HCT116 (cell line): ENCODE measurements around the gene TMEM232. TPM values are rescaled to one million over a fixed set of nuclear protein-coding genes. Genes with fewer than 3 reads are reported as not detected.

Experiments used
- ATAC-seq: fragments of 200-7000 bp; cut with Tn5 transposase; 2 replicates; pipeline ENCODE4 v1.9.1; 2020; ENCODE audit warnings: mild to moderate bottlenecking, moderate library complexity
- BruUV-seq: library from RNA; stranded (reverse); fragments of 400-500 nt; replicated peaks from 2 replicates; lab custom pipeline; 2021; lab: Mats Ljungman, UMichigan
- CTCF ChIA-PET: fragments of 300-600 bp; sonication (Branson Sonifier 250); formaldehyde crosslinking; loops from one replicate; lab custom pipeline; 2021; ENCODE audit warnings: antibody characterized with exemption; lab: Charles Lee
- POLR2A ChIA-PET: fragments of 300-600, 350-600 bp; sonication (Branson Sonifier 250); formaldehyde crosslinking; loops from one replicate; lab custom pipeline; 2021; ENCODE audit warnings: antibody characterized with exemption; lab: Charles Lee
- RAD21 ChIA-PET, 2 experiments: fragments of 300-600 bp; sonication (Branson Sonifier 250); formaldehyde crosslinking; loops; one replicate each; lab custom pipeline; 2023; ENCODE audit warnings: low total read pairs in 2 of 2; ENCODE audit not compliant: uncharacterized antibody in 2 of 2, unreplicated experiment in 2 of 2, low non-redundant PET in 1 of 2; lab: Charles Lee
- DNase-seq: peaks from one replicate; pipeline ENCODE4 v3.0.0-alpha.2; 2010; ENCODE audit warnings: low read depth, low spot score
- H2AFZ ChIP-seq: fragments of 200-600 bp; shearing (Covaris generic), sonication (generic); 2 replicates; pipeline ENCODE4 v1.6.1; 2017; ENCODE audit warnings: low read depth, mixed run types, mixed read lengths, antibody characterized with exemption, low read length; ENCODE audit not compliant: poor library complexity, severe bottlenecking
- H3K27ac ChIP-seq: 2 replicates; pipeline ENCODE4 v1.5.1; 2012; ENCODE audit warnings: low read depth, low read length
- H3K27me3 ChIP-seq: fragments of 200-600 bp; sonication (generic); 2 replicates; pipeline ENCODE4 v1.6.1; 2016; ENCODE audit warnings: mixed run types, low read length, mixed read lengths; ENCODE audit not compliant: insufficient read depth
- H3K36me3 ChIP-seq, 2 experiments: fragments of 200-500 bp in 1 of 2; fragments of 200-600 bp in 1 of 2; sonication (Bioruptor generic) in 1 of 2; sonication (generic) in 1 of 2; 2 replicates each; pipeline versions ENCODE4 v1.5.1 to v1.6.1; 2014 to 2016; ENCODE audit warnings: low read length in 2 of 2, inconsistent platforms in 1 of 2, mixed read lengths in 1 of 2, mixed run types in 1 of 2; ENCODE audit not compliant: insufficient read depth in 2 of 2, control insufficient read depth in 1 of 2
- H3K4me1 ChIP-seq, 2 experiments: fragments of 200-600 bp in 1 of 2; sonication (generic) in 1 of 2; 2 replicates each; pipeline versions ENCODE4 v1.5.1 to v1.6.1; 2012 to 2017; ENCODE audit warnings: low read length in 2 of 2, inconsistent platforms in 1 of 2, mild to moderate bottlenecking in 1 of 2, mixed read lengths in 1 of 2, mixed run types in 1 of 2, moderate library complexity in 1 of 2; ENCODE audit not compliant: insufficient read depth in 2 of 2, control insufficient read depth in 1 of 2
- H3K4me2 ChIP-seq: fragments of 200-600 bp; sonication (generic); 2 replicates; pipeline ENCODE4 v1.6.1; 2017; ENCODE audit warnings: mixed run types, low read length, mixed read lengths
- H3K4me3 ChIP-seq, 2 experiments: fragments of 200-600 bp in 1 of 2; sonication (generic) in 1 of 2; replicated peaks in 1 of 2; 2 replicates each; pipeline ENCODE4 v1.5.1; 2011 to 2016; ENCODE audit warnings: low read length in 2 of 2, control low read depth in 1 of 2, low read depth in 1 of 2, mild to moderate bottlenecking in 1 of 2, mixed read lengths in 1 of 2, mixed run types in 1 of 2
- H3K79me2 ChIP-seq: fragments of 200-600 bp; sonication (generic); 2 replicates; pipeline ENCODE4 v1.6.1; 2017; ENCODE audit warnings: mild to moderate bottlenecking, mixed run types, low read length, moderate library complexity, mixed read lengths; ENCODE audit not compliant: insufficient read depth
- H3K9ac ChIP-seq: fragments of 200-600 bp; sonication (generic); 2 replicates; pipeline ENCODE4 v1.6.1; 2016; ENCODE audit warnings: low read length, mixed read lengths
- H3K9me2 ChIP-seq: fragments of 200-600 bp; sonication (generic), shearing (Covaris generic); 2 replicates; pipeline ENCODE4 v1.6.1; 2017; ENCODE audit warnings: mixed run types, mild to moderate bottlenecking, moderate library complexity; ENCODE audit not compliant: insufficient read depth
- H3K9me3 ChIP-seq, 2 experiments: fragments of 200-500 bp in 1 of 2; fragments of 200-600 bp in 1 of 2; sonication (Bioruptor generic) in 1 of 2; sonication (generic) in 1 of 2; 2 replicates each; pipeline ENCODE4 v1.6.1; 2014 to 2017; ENCODE audit warnings: low read length in 2 of 2, mixed read lengths in 2 of 2, inconsistent platforms in 1 of 2, low read depth in 1 of 2, mild to moderate bottlenecking in 1 of 2, mixed run types in 1 of 2, moderate library complexity in 1 of 2; ENCODE audit not compliant: control insufficient read depth in 1 of 2, insufficient read depth in 1 of 2
- H4K20me1 ChIP-seq: fragments of 200-600 bp; sonication (generic), shearing (Covaris generic); 2 replicates; pipeline ENCODE4 v1.6.1; 2017; ENCODE audit warnings: mixed run types, mild to moderate bottlenecking, moderate library complexity; ENCODE audit not compliant: insufficient read depth
- CEBPB ChIP-seq: IDR thresholded peaks from 2 replicates; pipeline ENCODE4 v1.6.1; 2012; ENCODE audit warnings: low read depth
- EGR1 ChIP-seq: IDR thresholded peaks from 2 replicates; pipeline ENCODE4 v1.6.1; 2012; ENCODE audit warnings: low read depth
- ELF1 ChIP-seq: IDR thresholded peaks from 2 replicates; pipeline ENCODE4 v1.6.1; 2012; ENCODE audit warnings: low read depth, borderline replicate concordance
- EZH2 ChIP-seq: fragments of 200-600 bp; sonication (generic); IDR thresholded peaks from 2 replicates; pipeline ENCODE4 v1.6.1; 2017; ENCODE audit warnings: antibody characterized with exemption, mixed run types
- FOSL1 ChIP-seq: IDR thresholded peaks from 2 replicates; pipeline ENCODE4 v1.6.1; 2012; ENCODE audit warnings: low read depth
- JUND ChIP-seq: IDR thresholded peaks from 2 replicates; pipeline ENCODE4 v1.6.1; 2012
- POLR2A ChIP-seq: IDR thresholded peaks from 2 replicates; pipeline ENCODE4 v1.7.0; 2011; ENCODE audit warnings: borderline replicate concordance; ENCODE audit not compliant: insufficient read depth, insufficient read length; ENCODE audit errors: extremely low read depth
- POLR2AphosphoS5 ChIP-seq: IDR thresholded peaks from 2 replicates; pipeline ENCODE4 v1.6.1; 2011; ENCODE audit warnings: mild to moderate bottlenecking, low read depth, low read length, moderate library complexity
- RAD21 ChIP-seq: IDR thresholded peaks from 2 replicates; pipeline ENCODE4 v1.6.1; 2012; ENCODE audit warnings: low read depth, mild to moderate bottlenecking
- SIN3A ChIP-seq: IDR thresholded peaks from 2 replicates; pipeline ENCODE4 v1.6.1; 2012; ENCODE audit warnings: low read depth
- SP1 ChIP-seq: IDR thresholded peaks from 2 replicates; pipeline ENCODE4 v1.6.1; 2012; ENCODE audit warnings: low read depth
- SRF ChIP-seq: IDR thresholded peaks from 2 replicates; pipeline ENCODE4 v1.6.1; 2012; ENCODE audit warnings: low read depth
- ZFX ChIP-seq: fragments of 450-650 bp; IDR thresholded peaks from 2 replicates; pipeline ENCODE4 v1.6.1; 2017
- ZNF274 ChIP-seq: fragments of 200-500 bp; sonication (Bioruptor generic); IDR thresholded peaks from 2 replicates; pipeline ENCODE4 v1.6.1; 2014; ENCODE audit warnings: mild to moderate bottlenecking, low read depth, low read length, inconsistent platforms
- intact Hi-C: fragments of 100-400 bp; cut with micrococcal nuclease; formaldehyde crosslinking; loops from 2 replicates; pipeline ENCODE4 v1.10.0; 2022
- total RNA-seq: library from RNA; stranded (reverse); gene quantifications from one replicate; pipeline ENCODE4 v1.2.1, GENCODE V29; 2021; ENCODE audit not compliant: unreplicated experiment
- TF ChIP-seq, protein P1 (sequence below): IDR thresholded peaks from 2 replicates; pipeline ENCODE4 v1.6.1; 2012; ENCODE audit warnings: low read depth
- TF ChIP-seq, protein P2 (sequence below): IDR thresholded peaks from 2 replicates; pipeline ENCODE4 v1.6.1; 2012
- TF ChIP-seq, protein P3 (sequence below): IDR thresholded peaks from 2 replicates; pipeline ENCODE4 v1.6.1; 2011; ENCODE audit warnings: mild to moderate bottlenecking, low read length, moderate library complexity; ENCODE audit not compliant: insufficient replicate concordance; ENCODE audit errors: extremely low read depth
- TF ChIP-seq, protein P4 (sequence below): IDR thresholded peaks from 2 replicates; pipeline ENCODE4 v1.6.1; 2012

Gene TMEM232
- total RNA-seq, 1 experiment from 2014 or later = 1.2 TPM

DNA sequence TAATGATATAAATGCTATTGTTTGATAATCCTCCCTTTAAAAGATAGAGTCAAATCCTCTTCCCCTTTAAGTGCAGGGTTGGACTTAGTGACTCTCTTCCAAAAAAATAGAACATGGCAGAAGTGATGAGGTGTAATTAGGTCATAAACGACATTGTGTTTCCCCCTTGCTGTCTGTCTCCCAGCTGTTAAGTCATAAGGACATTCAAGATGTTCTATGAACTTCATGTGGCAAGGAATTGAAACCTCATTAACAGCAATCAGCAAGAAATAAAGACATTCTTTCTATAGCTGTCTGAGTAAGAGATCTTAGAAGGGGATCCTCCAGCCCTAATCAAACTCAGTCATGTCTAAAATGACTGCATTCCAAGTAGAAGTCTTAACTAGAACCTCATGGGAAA is 9.1 kb upstream of the TMEM232 start:
- Histone ChIP-seq H3K9me3 (no peaks in the 10 kb centered on the region), H3K4me1 (peaks cover 5 to 10% of the 10 kb centered on the region in 2 experiments; a peak in 2 of 4 replicates), H3K9ac (no peak overlapping the region), H4K20me1 (no peaks in the 10 kb centered on the region), H3K79me2 (peaks cover 11% of the 10 kb centered on the region), H2AFZ (no peak overlapping the region), H3K27me3 (no peaks in the 10 kb centered on the region), H3K9me2 (no peaks in the 10 kb centered on the region), H3K4me3 (no peak overlapping the region), H3K27ac (no peak overlapping the region), H3K4me2 (no peak overlapping the region), H3K36me3 (no peaks in the 10 kb centered on the region)
- ATAC-seq (no peak), DNase-seq (no peak)
- BruUV-seq = no TSS peak
- no peak for TF ChIP-seq ZFX
- no peak for TF ChIP-seq JUND
- TF ChIP-seq RAD21 = no peak
- TF ChIP-seq, protein P1, sequence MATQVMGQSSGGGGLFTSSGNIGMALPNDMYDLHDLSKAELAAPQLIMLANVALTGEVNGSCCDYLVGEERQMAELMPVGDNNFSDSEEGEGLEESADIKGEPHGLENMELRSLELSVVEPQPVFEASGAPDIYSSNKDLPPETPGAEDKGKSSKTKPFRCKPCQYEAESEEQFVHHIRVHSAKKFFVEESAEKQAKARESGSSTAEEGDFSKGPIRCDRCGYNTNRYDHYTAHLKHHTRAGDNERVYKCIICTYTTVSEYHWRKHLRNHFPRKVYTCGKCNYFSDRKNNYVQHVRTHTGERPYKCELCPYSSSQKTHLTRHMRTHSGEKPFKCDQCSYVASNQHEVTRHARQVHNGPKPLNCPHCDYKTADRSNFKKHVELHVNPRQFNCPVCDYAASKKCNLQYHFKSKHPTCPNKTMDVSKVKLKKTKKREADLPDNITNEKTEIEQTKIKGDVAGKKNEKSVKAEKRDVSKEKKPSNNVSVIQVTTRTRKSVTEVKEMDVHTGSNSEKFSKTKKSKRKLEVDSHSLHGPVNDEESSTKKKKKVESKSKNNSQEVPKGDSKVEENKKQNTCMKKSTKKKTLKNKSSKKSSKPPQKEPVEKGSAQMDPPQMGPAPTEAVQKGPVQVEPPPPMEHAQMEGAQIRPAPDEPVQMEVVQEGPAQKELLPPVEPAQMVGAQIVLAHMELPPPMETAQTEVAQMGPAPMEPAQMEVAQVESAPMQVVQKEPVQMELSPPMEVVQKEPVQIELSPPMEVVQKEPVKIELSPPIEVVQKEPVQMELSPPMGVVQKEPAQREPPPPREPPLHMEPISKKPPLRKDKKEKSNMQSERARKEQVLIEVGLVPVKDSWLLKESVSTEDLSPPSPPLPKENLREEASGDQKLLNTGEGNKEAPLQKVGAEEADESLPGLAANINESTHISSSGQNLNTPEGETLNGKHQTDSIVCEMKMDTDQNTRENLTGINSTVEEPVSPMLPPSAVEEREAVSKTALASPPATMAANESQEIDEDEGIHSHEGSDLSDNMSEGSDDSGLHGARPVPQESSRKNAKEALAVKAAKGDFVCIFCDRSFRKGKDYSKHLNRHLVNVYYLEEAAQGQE = no peak
- TF ChIP-seq, protein P2, sequence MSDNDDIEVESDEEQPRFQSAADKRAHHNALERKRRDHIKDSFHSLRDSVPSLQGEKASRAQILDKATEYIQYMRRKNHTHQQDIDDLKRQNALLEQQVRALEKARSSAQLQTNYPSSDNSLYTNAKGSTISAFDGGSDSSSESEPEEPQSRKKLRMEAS = no peak
- TF ChIP-seq SP1 = no peak
- ChIA-PET RAD21 (no interaction called here), POLR2A (no interaction called here), CTCF (no interaction called here)
- intact Hi-C loops = no loop called here

DNA sequence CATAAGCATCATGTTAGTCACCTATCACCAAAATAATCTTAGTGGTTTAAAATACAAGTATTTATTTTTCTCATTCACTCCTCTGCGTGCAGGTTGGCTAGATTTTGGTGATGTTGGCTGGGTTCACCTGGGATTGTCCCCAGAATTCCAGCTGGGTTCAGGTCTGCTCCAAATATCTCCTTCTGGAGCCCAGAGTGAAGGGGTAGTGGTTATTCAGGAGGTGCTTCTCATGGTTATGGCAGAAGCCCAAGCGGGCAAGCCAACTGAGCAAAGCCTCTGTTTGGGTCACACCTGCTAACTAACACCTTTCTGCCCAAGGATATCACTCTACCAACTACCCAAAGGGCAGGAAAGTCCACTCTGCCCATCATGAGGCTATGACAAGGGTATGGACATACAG is 7.6 kb upstream of the TMEM232 start:
- Histone ChIP-seq H3K27me3 (no peaks in the 10 kb centered on the region), H3K79me2 (no peaks in the 10 kb centered on the region), H3K9me2 (no peaks in the 10 kb centered on the region), H3K9ac (no peak overlapping the region), H3K36me3 (no peaks in the 10 kb centered on the region), H3K4me3 (no peak overlapping the region), H4K20me1 (no peaks in the 10 kb centered on the region), H2AFZ (no peak overlapping the region), H3K9me3 (no peaks in the 10 kb centered on the region), H3K27ac (no peak overlapping the region), H3K4me2 (no peak overlapping the region), H3K4me1 (peaks cover 2 to 6% of the 10 kb centered on the region in 2 experiments; a peak in 1 of 4 replicates)
- ChIA-PET CTCF (no interaction called here), RAD21 (no interaction called here), POLR2A (no interaction called here)
- BruUV-seq = no TSS peak
- DNase-seq (no peak), ATAC-seq (no peak)
- intact Hi-C loops = no loop called here
- no peak for TF ChIP-seq FOSL1
- TF ChIP-seq RAD21 = no peak
- no peak for TF ChIP-seq SP1
- TF ChIP-seq ZNF274 = no peak
- no peak for TF ChIP-seq POLR2A
- TF ChIP-seq, protein P3, sequence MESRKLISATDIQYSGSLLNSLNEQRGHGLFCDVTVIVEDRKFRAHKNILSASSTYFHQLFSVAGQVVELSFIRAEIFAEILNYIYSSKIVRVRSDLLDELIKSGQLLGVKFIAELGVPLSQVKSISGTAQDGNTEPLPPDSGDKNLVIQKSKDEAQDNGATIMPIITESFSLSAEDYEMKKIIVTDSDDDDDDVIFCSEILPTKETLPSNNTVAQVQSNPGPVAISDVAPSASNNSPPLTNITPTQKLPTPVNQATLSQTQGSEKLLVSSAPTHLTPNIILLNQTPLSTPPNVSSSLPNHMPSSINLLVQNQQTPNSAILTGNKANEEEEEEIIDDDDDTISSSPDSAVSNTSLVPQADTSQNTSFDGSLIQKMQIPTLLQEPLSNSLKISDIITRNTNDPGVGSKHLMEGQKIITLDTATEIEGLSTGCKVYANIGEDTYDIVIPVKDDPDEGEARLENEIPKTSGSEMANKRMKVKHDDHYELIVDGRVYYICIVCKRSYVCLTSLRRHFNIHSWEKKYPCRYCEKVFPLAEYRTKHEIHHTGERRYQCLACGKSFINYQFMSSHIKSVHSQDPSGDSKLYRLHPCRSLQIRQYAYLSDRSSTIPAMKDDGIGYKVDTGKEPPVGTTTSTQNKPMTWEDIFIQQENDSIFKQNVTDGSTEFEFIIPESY = no peak
- no peak for TF ChIP-seq JUND
- no peak for TF ChIP-seq SRF
- no peak for TF ChIP-seq POLR2AphosphoS5
- TF ChIP-seq EZH2 = no peak
- TF ChIP-seq CEBPB = no peak
- TF ChIP-seq ZFX = no peak
- no peak for TF ChIP-seq SIN3A
- TF ChIP-seq EGR1 = no peak
- TF ChIP-seq, protein P4, sequence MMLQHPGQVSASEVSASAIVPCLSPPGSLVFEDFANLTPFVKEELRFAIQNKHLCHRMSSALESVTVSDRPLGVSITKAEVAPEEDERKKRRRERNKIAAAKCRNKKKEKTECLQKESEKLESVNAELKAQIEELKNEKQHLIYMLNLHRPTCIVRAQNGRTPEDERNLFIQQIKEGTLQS = no peak
- no peak for TF ChIP-seq ELF1
